HG02938 (cell line): ENCODE data around the gene HSD17B8.

Source experiments
- ATAC-seq: cut with Tn5 transposase; IDR thresholded peaks from one replicate; pipeline ENCODE4 v1.9.1; 2021; ENCODE audit warnings: mild to moderate bottlenecking, moderate library complexity; ENCODE audit not compliant: unreplicated experiment

Gene HSD17B8

GRCh38 chr6:33204415-33205190 is at the start of gene HSD17B8:
HSD17B8 (plus strand) TSS chr6:33204655; CDS start chr6:33204669, 14 bp downstream.
- ATAC-seq, result no peak

GRCh38 chr6:33156561-33156960 is 47.9 kb upstream of the HSD17B8 start:
- ATAC-seq, result no peak

- no peak for ATAC-seq
Observed at GRCh38 chr6:33156964-33157363, 47.5 kb upstream of the HSD17B8 start.

DNA sequence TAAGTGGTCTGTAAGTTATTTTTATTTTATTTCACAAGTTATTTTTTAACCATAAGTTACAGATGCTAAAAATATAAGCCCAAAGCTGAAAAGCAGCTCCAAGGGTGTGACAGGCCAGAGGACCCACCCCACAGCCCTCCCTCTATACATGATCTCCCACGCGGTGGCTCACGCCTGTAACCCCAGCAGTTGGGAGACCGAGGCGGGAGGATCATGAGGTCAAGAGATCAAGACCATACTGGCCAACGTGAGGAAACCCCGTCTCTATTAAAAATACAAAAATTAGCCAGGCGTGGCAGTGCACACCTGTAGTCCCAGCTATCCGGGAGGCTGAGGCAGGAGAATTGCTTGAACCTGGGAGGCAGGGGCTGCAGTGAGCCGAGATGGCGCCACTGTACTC is 44.4 kb upstream of the HSD17B8 start:
- no peak for ATAC-seq

- ATAC-seq, result no peak
Observed at GRCh38 chr6:33160728-33161344, 43.6 kb upstream of the HSD17B8 start.

GRCh38 chr6:33161354-33162331 is 42.8 kb upstream of the HSD17B8 start:
- ATAC-seq, result no peak

DNA sequence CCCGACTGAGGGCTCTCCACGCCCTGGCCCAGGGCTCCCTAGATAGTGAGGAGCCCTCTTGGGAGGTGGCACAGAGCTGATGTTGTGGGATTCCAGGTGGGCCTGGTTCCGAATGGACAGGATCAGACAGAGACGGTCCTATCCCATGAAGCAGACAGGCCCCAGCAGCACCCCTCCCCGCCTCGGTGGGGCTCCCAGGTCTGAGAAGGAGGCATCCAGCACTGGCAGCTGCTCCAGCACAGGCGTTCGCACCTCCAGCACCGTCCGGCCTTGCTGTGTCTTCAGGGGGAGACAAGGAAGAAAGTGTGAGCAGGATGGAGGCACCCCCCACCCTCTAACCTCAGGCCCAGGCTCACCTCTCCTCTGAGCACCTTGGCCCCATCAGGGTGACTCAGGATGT is 40.9 kb upstream of the HSD17B8 start:
- ATAC-seq, result no peak

DNA sequence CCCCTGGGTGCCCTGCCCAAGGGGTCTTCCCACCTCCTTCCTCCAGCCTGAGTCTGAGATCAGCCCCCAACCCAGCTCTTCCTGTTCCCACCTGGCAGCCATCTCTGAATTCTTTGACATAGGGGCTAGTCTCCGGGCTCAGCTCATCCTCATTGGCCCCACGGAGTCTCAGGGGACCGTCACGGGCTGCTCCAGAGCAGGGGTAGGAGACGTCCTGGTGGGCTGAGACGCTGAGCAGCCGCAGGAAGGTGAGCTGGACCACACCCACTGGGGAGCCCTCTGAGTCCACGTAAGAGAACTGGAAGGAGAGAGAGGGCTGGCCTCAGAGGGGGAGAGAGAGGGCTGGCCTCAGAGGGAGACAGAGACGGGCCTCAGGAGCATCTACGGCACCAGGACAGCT is 40.3 kb upstream of the HSD17B8 start:
- no peak for ATAC-seq

- ATAC-seq, result no peak
Observed at GRCh38 chr6:33164665-33165373, 39.6 kb upstream of the HSD17B8 start.

- ATAC-seq, result no peak
Observed at GRCh38 chr6:33165581-33166258, 38.7 kb upstream of the HSD17B8 start.

GRCh38 chr6:33166363-33166762 is 38.1 kb upstream of the HSD17B8 start:
- no peak for ATAC-seq

DNA sequence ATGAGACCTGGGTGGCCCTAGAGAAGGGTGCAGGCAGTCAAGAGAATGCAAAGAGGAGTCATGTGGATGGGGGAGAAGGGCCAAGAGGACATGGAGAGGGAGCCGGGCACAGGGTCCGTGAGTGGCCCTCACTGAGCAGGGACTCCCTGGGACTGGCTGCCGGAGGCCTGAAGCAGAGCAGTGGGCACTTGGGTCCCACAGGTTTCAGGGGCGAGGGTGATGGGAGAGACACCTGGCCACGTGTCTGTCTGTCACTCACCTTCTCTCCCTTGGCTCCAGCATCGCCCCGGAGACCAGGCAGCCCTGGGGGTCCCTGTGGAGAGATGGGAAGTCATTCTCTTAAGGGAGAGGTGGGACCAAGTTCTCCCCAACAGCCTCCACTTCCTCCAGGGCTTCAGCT is 37.6 kb upstream of the HSD17B8 start:
- no peak for ATAC-seq

- no peak for ATAC-seq
Observed at GRCh38 chr6:33167374-33168283, 36.8 kb upstream of the HSD17B8 start.

GRCh38 chr6:33168284-33168601 is 36.2 kb upstream of the HSD17B8 start:
- no peak for ATAC-seq

GRCh38 chr6:33168639-33169038 is 35.8 kb upstream of the HSD17B8 start:
- no peak for ATAC-seq

DNA sequence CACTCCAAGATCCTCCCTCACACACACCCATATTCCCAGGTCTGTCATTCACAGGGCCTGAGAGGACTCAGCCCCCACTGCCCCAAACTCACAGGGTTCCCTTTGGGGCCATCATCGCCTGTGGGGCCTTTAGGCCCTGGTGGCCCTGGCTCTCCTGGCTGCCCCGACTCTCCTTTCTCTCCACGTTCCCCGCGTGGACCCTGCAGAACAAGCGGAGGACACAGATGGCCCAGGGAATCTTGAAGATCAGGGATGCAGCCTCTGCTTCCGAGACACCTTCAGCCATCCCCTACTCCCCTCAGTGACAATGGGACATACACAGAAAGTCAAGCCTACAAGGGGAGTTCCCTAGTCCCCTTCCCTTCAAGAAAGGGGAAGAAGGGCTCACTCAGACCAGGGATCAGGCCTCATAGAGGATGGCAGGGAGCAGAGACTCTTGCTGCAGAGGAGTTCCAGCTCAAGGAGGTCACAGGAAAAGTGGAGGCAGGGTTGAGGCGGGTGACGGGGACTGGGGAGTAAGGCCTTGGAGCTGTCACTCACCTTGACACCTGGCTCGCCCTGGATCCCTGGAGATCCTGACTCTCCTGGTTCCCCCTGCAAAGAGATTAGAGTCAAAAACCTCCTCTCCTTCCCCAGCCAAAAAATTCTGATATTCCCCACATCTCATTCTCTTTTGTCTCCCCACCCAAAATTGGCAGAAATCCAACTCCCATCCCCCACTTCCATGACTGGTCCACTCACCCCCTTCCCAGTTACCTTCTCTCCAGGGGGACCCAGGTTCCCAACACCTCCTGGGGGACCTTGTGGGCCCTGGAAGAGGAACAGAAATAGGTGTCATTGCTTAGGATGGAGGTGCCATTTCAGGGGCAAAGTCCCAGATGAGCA is 34.9 kb upstream of the HSD17B8 start:
- no peak for ATAC-seq

GRCh38 chr6:33170176-33171015 is 34.1 kb upstream of the HSD17B8 start:
- no peak for ATAC-seq
